ENCODE measurements around the gene PKP3.
"Not testable (repeated sequence)": the region's sequence is repeated elsewhere in the genome, so short reads cannot be mapped to it uniquely, and the experiment has no call there.

PKP3 gene, protein sequence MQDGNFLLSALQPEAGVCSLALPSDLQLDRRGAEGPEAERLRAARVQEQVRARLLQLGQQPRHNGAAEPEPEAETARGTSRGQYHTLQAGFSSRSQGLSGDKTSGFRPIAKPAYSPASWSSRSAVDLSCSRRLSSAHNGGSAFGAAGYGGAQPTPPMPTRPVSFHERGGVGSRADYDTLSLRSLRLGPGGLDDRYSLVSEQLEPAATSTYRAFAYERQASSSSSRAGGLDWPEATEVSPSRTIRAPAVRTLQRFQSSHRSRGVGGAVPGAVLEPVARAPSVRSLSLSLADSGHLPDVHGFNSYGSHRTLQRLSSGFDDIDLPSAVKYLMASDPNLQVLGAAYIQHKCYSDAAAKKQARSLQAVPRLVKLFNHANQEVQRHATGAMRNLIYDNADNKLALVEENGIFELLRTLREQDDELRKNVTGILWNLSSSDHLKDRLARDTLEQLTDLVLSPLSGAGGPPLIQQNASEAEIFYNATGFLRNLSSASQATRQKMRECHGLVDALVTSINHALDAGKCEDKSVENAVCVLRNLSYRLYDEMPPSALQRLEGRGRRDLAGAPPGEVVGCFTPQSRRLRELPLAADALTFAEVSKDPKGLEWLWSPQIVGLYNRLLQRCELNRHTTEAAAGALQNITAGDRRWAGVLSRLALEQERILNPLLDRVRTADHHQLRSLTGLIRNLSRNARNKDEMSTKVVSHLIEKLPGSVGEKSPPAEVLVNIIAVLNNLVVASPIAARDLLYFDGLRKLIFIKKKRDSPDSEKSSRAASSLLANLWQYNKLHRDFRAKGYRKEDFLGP

GRCh38 chr11:394034-394857 is at the start of gene PKP3:
Gene PKP3, plus strand, starts transcription at chr11:394209. Its CDS starts 84 bp downstream, at chr11:394293.
- peak; percentile 55 for DNase-seq (ENCODE audit: low read depth)

GRCh38 chr11:344836-345578 is 49.0 kb upstream of the PKP3 start:
- no peak for DNase-seq (ENCODE audit: low read depth)

DNA sequence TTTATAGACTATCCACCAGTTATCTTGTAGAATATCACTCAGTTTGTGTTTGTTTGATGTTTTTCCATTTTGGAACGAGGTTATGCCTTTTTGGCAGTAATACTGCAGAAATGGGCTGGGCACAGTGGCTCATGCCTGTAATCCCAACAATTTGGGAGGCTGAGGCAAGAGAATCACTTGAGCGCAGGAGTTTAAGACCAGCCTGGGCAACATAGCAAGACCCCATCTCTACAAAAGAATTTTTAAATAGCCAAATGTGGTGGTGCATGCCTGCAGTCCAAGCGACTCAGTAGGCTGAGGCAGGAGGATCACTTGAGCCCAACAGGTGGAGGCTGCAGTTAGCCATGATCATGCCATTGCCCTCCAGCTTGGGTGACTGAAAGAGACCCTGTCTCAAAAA is 47.5 kb upstream of the PKP3 start:
- no peak for DNase-seq (ENCODE audit: low read depth)

DNA sequence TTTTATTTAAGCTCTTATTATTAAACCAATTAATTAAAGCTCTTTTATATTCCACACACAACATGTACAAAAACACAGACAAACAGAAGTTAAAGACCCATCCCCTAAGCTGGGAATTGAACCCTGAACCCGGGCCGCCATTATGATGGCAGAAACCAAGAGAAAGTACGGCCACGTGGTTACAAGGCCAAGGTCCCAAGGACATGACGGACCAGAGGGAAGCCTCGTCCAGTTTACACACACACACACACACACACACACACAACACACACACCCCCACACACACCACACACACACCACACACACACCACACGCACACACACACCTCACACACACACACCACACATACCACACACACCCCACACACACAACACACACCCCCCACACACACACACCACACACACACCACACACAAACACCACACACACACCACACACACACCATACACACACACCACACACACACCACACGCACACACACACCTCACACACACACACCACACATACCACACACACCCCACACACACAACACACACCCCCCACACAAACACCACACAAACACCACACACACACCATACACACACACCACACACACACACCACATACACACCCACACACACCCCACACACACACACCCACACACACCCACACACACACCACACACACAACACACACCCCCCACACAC is 44.6 kb upstream of the PKP3 start:
- DNase-seq (ENCODE audit: low read depth) = not testable (repeated sequence)

DNA sequence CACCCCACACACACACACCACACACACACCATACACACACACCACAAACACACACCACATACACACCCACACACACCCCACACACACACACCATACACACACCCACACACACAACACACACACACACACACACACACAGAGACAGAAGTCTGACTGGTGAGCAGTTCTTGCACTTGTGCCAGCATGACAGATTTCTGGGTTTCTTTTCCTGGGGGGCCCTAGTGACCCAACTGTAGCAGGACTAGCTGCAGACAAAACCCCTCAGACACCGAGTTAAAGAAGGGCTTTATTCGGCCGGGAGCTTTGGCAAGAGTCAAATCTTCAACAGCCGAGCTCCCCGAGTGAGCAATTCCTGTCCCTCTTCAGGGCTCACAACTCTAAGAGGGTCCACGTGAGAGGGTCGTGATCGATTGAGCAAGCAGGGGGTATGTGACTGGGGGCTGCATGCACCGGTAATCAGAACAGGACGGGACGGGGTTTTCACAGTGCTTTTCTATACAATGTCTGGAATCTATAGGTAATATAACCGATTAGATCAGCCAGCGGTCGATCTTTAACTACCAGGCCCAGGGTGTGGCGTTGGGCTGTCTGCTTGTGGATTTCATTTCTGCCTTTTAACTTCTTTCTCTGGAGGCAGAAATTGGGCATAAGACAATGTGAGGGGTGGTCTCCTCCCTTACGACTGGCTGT is 43.8 kb upstream of the PKP3 start:
- DNase-seq (ENCODE audit: low read depth) = not testable (repeated sequence)

- DNase-seq (ENCODE audit: low read depth) = no peak
These were observed 43.2 kb upstream of the PKP3 start for GRCh38 chr11:350723-351255.

- DNase-seq (ENCODE audit: low read depth) = no peak
These were observed 42.6 kb upstream of the PKP3 start for GRCh38 chr11:351411-351810.

DNA sequence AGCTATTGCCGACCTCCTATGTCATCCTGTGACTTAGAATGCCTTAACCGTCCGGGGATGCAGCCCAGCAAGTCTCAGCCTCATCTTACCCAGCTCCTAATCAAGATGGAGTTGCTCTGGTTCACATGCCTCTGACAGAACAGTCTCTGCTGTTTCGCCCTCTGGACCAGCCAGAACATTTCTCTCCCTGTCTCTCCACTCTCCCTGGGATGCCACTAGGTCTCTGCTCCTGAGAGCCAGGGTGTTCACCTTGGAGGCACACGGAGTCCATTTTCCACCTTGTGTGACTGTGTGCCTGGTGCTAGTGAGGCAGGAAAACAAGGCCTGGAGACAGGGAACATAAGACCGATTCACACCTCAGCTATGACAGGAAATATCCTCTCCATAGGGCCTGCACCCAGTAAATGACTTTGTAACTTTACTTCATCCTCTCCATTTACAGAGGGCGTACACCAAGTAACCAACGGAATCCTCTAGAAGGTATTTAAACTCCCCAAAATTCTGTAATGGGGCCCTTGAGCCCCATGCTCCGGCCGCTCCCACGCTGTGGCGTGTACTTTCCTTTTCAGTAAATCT is 41.5 kb upstream of the PKP3 start:
- DNase-seq (ENCODE audit: low read depth) = no peak

- DNase-seq (ENCODE audit: low read depth) = no peak
These were observed 40.7 kb upstream of the PKP3 start for GRCh38 chr11:353179-353873.

DNA sequence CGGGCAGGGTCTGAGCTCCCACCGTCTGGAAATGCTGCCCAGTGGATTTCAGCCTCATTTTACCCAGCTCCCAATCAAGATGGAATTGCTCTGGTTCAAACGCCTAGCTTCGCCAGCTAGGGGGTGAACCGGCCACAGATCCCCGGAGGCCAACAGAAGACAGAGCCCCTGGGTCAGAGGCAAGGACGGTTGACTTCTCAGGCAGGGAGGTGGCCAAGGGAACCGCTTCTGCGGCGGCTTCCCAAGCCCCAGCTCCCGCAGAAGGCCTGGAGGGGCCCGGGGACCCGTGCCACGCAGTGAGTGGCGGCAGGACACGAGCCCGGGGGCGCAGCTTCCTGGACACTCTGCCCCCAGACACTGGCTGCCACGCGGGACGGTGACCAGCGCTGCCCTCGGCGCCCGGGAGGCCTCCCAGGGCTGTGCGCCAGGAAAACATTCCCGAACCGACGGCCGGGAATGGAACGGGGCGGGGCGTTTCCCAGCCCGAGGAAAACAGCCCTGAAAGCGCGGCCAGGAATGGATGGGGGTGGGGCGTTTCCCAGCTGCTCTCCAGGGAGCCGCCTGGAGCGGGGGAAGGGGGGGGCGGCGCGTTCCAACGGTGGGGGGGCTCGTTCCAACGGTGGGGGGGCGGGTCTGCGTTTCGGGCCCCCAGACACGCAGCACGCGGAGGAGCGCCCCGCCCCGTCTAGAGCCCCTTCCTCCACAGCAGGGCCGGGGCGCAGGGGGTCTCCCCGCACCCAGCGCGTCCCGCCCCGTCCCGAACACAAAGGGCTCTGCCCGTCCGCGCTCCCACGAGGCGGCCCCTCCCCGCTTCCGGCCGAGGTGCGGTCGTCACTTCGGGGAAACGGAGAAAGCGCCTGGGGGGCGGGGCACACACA is 38.2 kb upstream of the PKP3 start:
- peak; percentile 68 for DNase-seq (ENCODE audit: low read depth)

- DNase-seq (ENCODE audit: low read depth) = no peak
These were observed 37.4 kb upstream of the PKP3 start for GRCh38 chr11:356610-357009.

- no peak for DNase-seq (ENCODE audit: low read depth)
These were observed 36.4 kb upstream of the PKP3 start for GRCh38 chr11:357582-357981.

- DNase-seq (ENCODE audit: low read depth) = no peak
These were observed 35.7 kb upstream of the PKP3 start for GRCh38 chr11:358129-358800.

GRCh38 chr11:359181-359714 is 34.8 kb upstream of the PKP3 start:
- no peak for DNase-seq (ENCODE audit: low read depth)

- DNase-seq (ENCODE audit: low read depth) = no peak
These were observed 33.4 kb upstream of the PKP3 start for GRCh38 chr11:360326-361280.

All from HS-5 (cell line).